ENCODE measurements around the gene LGALSL.

LGALSL gene

GRCh38 chr2:64488050-64488974 lies 34.4 kb downstream of the LGALSL start:
- Mint-ChIP-seq H3K4me3 (no peak overlapping the region), H3K27ac (no peak overlapping the region), H3K9me3 (no peaks in the 10 kb centered on the region), H3K27me3 (ENCODE audit: low read depth, poor library complexity) (peaks cover 4% of the 10 kb centered on the region), H3K4me1 (peaks cover 65% of the 10 kb centered on the region), H3K36me3 (ENCODE audit: low read depth) (no peaks in the 10 kb centered on the region)
- peak; percentile 88 for DNase-seq
- peak; percentile 99 for TF ChIP-seq CTCF (IDR thresholded peaks at IDR 0.05)

- H3K4me1 Mint-ChIP-seq: peaks cover 60% of the 10 kb centered on the region
- H3K27ac Mint-ChIP-seq: no peak overlapping the region
- no peaks in the 10 kb centered on the region for H3K36me3 Mint-ChIP-seq (ENCODE audit: low read depth)
- H3K4me3 Mint-ChIP-seq: no peak overlapping the region
- no peaks in the 10 kb centered on the region for H3K9me3 Mint-ChIP-seq
- DNase-seq: no peak
- H3K27me3 Mint-ChIP-seq (ENCODE audit: low read depth, poor library complexity): peaks cover 4% of the 10 kb centered on the region
- no peak for TF ChIP-seq CTCF (IDR thresholded peaks at IDR 0.05)
These were observed 35.3 kb downstream of the LGALSL start for GRCh38 chr2:64489081-64489751.

GRCh38 chr2:64491426-64491825 lies 37.5 kb downstream of the LGALSL start:
- H3K9me3 Mint-ChIP-seq: no peaks in the 10 kb centered on the region
- H3K27me3 Mint-ChIP-seq (ENCODE audit: low read depth, poor library complexity): peaks cover 4% of the 10 kb centered on the region
- no peak for DNase-seq
- H3K36me3 Mint-ChIP-seq (ENCODE audit: low read depth): no peaks in the 10 kb centered on the region
- no peak overlapping the region for H3K27ac Mint-ChIP-seq
- TF ChIP-seq CTCF (IDR thresholded peaks at IDR 0.05): no peak
- no peak overlapping the region for H3K4me3 Mint-ChIP-seq
- H3K4me1 Mint-ChIP-seq: peaks cover 48% of the 10 kb centered on the region

- DNase-seq: no peak
- TF ChIP-seq CTCF (IDR thresholded peaks at IDR 0.05): no peak
- H3K27ac Mint-ChIP-seq: no peak overlapping the region
- no peaks in the 10 kb centered on the region for H3K9me3 Mint-ChIP-seq
- H3K36me3 Mint-ChIP-seq (ENCODE audit: low read depth): no peaks in the 10 kb centered on the region
- H3K4me1 Mint-ChIP-seq: peaks cover 40% of the 10 kb centered on the region
- H3K4me3 Mint-ChIP-seq: no peak overlapping the region
- peaks cover 7% of the 10 kb centered on the region for H3K27me3 Mint-ChIP-seq (ENCODE audit: low read depth, poor library complexity)
These were observed 38.3 kb downstream of the LGALSL start for GRCh38 chr2:64492272-64492671.

GRCh38 chr2:64492821-64493220 lies 38.9 kb downstream of the LGALSL start:
- DNase-seq: no peak
- H3K27ac Mint-ChIP-seq: no peak overlapping the region
- H3K4me1 Mint-ChIP-seq: peaks cover 35% of the 10 kb centered on the region
- no peaks in the 10 kb centered on the region for H3K36me3 Mint-ChIP-seq (ENCODE audit: low read depth)
- H3K9me3 Mint-ChIP-seq: no peaks in the 10 kb centered on the region
- no peak overlapping the region for H3K4me3 Mint-ChIP-seq
- H3K27me3 Mint-ChIP-seq (ENCODE audit: low read depth, poor library complexity): peaks cover 7% of the 10 kb centered on the region
- no peak for TF ChIP-seq CTCF (IDR thresholded peaks at IDR 0.05)
